HCT116 (cell line): ENCODE results near the gene DOCK3. TPM values are rescaled to one million over a fixed set of nuclear protein-coding genes. Genes with fewer than 3 reads are reported as not detected.

Source experiments
- ATAC-seq: fragments of 200-7000 bp; cut with Tn5 transposase; 2 replicates; pipeline ENCODE4 v1.9.1; 2020; ENCODE audit warnings: mild to moderate bottlenecking, moderate library complexity
- BruUV-seq: library from RNA; stranded (reverse); fragments of 400-500 nt; replicated peaks from 2 replicates; lab custom pipeline; 2021; lab: Mats Ljungman, UMichigan
- CTCF ChIA-PET: fragments of 300-600 bp; sonication (Branson Sonifier 250); formaldehyde crosslinking; loops from one replicate; lab custom pipeline; 2021; ENCODE audit warnings: antibody characterized with exemption; lab: Charles Lee
- POLR2A ChIA-PET: fragments of 300-600, 350-600 bp; sonication (Branson Sonifier 250); formaldehyde crosslinking; loops from one replicate; lab custom pipeline; 2021; ENCODE audit warnings: antibody characterized with exemption; lab: Charles Lee
- RAD21 ChIA-PET, 2 experiments: fragments of 300-600 bp; sonication (Branson Sonifier 250); formaldehyde crosslinking; loops; one replicate each; lab custom pipeline; 2023; ENCODE audit warnings: low total read pairs in 2 of 2; ENCODE audit not compliant: uncharacterized antibody in 2 of 2, unreplicated experiment in 2 of 2, low non-redundant PET in 1 of 2; lab: Charles Lee
- DNase-seq: peaks from one replicate; pipeline ENCODE4 v3.0.0-alpha.2; 2010; ENCODE audit warnings: low read depth, low spot score
- H2AFZ ChIP-seq: fragments of 200-600 bp; shearing (Covaris generic), sonication (generic); 2 replicates; pipeline ENCODE4 v1.6.1; 2017; ENCODE audit warnings: low read depth, mixed run types, mixed read lengths, antibody characterized with exemption, low read length; ENCODE audit not compliant: poor library complexity, severe bottlenecking
- H3K27ac ChIP-seq: 2 replicates; pipeline ENCODE4 v1.5.1; 2012; ENCODE audit warnings: low read depth, low read length
- H3K27me3 ChIP-seq: fragments of 200-600 bp; sonication (generic); 2 replicates; pipeline ENCODE4 v1.6.1; 2016; ENCODE audit warnings: mixed run types, low read length, mixed read lengths; ENCODE audit not compliant: insufficient read depth
- H3K36me3 ChIP-seq, 2 experiments: fragments of 200-500 bp in 1 of 2; fragments of 200-600 bp in 1 of 2; sonication (Bioruptor generic) in 1 of 2; sonication (generic) in 1 of 2; 2 replicates each; pipeline versions ENCODE4 v1.5.1 to v1.6.1; 2014 to 2016; ENCODE audit warnings: low read length in 2 of 2, inconsistent platforms in 1 of 2, mixed read lengths in 1 of 2, mixed run types in 1 of 2; ENCODE audit not compliant: insufficient read depth in 2 of 2, control insufficient read depth in 1 of 2
- H3K4me1 ChIP-seq, 2 experiments: fragments of 200-600 bp in 1 of 2; sonication (generic) in 1 of 2; 2 replicates each; pipeline versions ENCODE4 v1.5.1 to v1.6.1; 2012 to 2017; ENCODE audit warnings: low read length in 2 of 2, inconsistent platforms in 1 of 2, mild to moderate bottlenecking in 1 of 2, mixed read lengths in 1 of 2, mixed run types in 1 of 2, moderate library complexity in 1 of 2; ENCODE audit not compliant: insufficient read depth in 2 of 2, control insufficient read depth in 1 of 2
- H3K4me2 ChIP-seq: fragments of 200-600 bp; sonication (generic); 2 replicates; pipeline ENCODE4 v1.6.1; 2017; ENCODE audit warnings: mixed run types, low read length, mixed read lengths
- H3K4me3 ChIP-seq, 2 experiments: fragments of 200-600 bp in 1 of 2; sonication (generic) in 1 of 2; replicated peaks in 1 of 2; 2 replicates each; pipeline ENCODE4 v1.5.1; 2011 to 2016; ENCODE audit warnings: low read length in 2 of 2, control low read depth in 1 of 2, low read depth in 1 of 2, mild to moderate bottlenecking in 1 of 2, mixed read lengths in 1 of 2, mixed run types in 1 of 2
- H3K79me2 ChIP-seq: fragments of 200-600 bp; sonication (generic); 2 replicates; pipeline ENCODE4 v1.6.1; 2017; ENCODE audit warnings: mild to moderate bottlenecking, mixed run types, low read length, moderate library complexity, mixed read lengths; ENCODE audit not compliant: insufficient read depth
- H3K9ac ChIP-seq: fragments of 200-600 bp; sonication (generic); 2 replicates; pipeline ENCODE4 v1.6.1; 2016; ENCODE audit warnings: low read length, mixed read lengths
- H3K9me2 ChIP-seq: fragments of 200-600 bp; sonication (generic), shearing (Covaris generic); 2 replicates; pipeline ENCODE4 v1.6.1; 2017; ENCODE audit warnings: mixed run types, mild to moderate bottlenecking, moderate library complexity; ENCODE audit not compliant: insufficient read depth
- H3K9me3 ChIP-seq, 2 experiments: fragments of 200-500 bp in 1 of 2; fragments of 200-600 bp in 1 of 2; sonication (Bioruptor generic) in 1 of 2; sonication (generic) in 1 of 2; 2 replicates each; pipeline ENCODE4 v1.6.1; 2014 to 2017; ENCODE audit warnings: low read length in 2 of 2, mixed read lengths in 2 of 2, inconsistent platforms in 1 of 2, low read depth in 1 of 2, mild to moderate bottlenecking in 1 of 2, mixed run types in 1 of 2, moderate library complexity in 1 of 2; ENCODE audit not compliant: control insufficient read depth in 1 of 2, insufficient read depth in 1 of 2
- H4K20me1 ChIP-seq: fragments of 200-600 bp; sonication (generic), shearing (Covaris generic); 2 replicates; pipeline ENCODE4 v1.6.1; 2017; ENCODE audit warnings: mixed run types, mild to moderate bottlenecking, moderate library complexity; ENCODE audit not compliant: insufficient read depth
- CTCF ChIP-seq, 3 experiments: fragments of 200-600 bp in 1 of 3; sonication (generic) in 1 of 3; IDR thresholded peaks in 2 of 3; conservative IDR thresholded peaks in 1 of 3; 2 replicates each; pipeline ENCODE4 v1.5.1; 2012 to 2017; ENCODE audit warnings: low read depth in 2 of 3, low read length in 2 of 3, antibody characterized with exemption in 1 of 3, borderline replicate concordance in 1 of 3, control low read depth in 1 of 3, mild to moderate bottlenecking in 1 of 3, mixed read lengths in 1 of 3, mixed run types in 1 of 3, moderate library complexity in 1 of 3; ENCODE audit not compliant: insufficient read depth in 1 of 3
- EGR1 ChIP-seq: IDR thresholded peaks from 2 replicates; pipeline ENCODE4 v1.6.1; 2012; ENCODE audit warnings: low read depth
- ELF1 ChIP-seq: IDR thresholded peaks from 2 replicates; pipeline ENCODE4 v1.6.1; 2012; ENCODE audit warnings: low read depth, borderline replicate concordance
- RAD21 ChIP-seq: IDR thresholded peaks from 2 replicates; pipeline ENCODE4 v1.6.1; 2012; ENCODE audit warnings: low read depth, mild to moderate bottlenecking
- REST ChIP-seq: IDR thresholded peaks from 2 replicates; pipeline ENCODE4 v1.6.1; 2012; ENCODE audit warnings: low read depth
- SIN3A ChIP-seq: IDR thresholded peaks from 2 replicates; pipeline ENCODE4 v1.6.1; 2012; ENCODE audit warnings: low read depth
- YY1 ChIP-seq: IDR thresholded peaks from 2 replicates; pipeline ENCODE4 v1.6.1; 2011; ENCODE audit warnings: low read length, low read depth, moderate library complexity, mild to moderate bottlenecking; ENCODE audit not compliant: insufficient replicate concordance; ENCODE audit errors: extremely low read depth
- ZNF274 ChIP-seq: fragments of 200-500 bp; sonication (Bioruptor generic); IDR thresholded peaks from 2 replicates; pipeline ENCODE4 v1.6.1; 2014; ENCODE audit warnings: mild to moderate bottlenecking, low read depth, low read length, inconsistent platforms
- intact Hi-C: fragments of 100-400 bp; cut with micrococcal nuclease; formaldehyde crosslinking; loops from 2 replicates; pipeline ENCODE4 v1.10.0; 2022
- total RNA-seq: library from RNA; stranded (reverse); gene quantifications from one replicate; pipeline ENCODE4 v1.2.1, GENCODE V29; 2021; ENCODE audit not compliant: unreplicated experiment
- TF ChIP-seq, protein P1 (sequence below): IDR thresholded peaks from 2 replicates; pipeline ENCODE4 v1.6.1; 2011; ENCODE audit warnings: mild to moderate bottlenecking, low read length, moderate library complexity; ENCODE audit not compliant: insufficient replicate concordance; ENCODE audit errors: extremely low read depth
- TF ChIP-seq, protein P2 (sequence below): IDR thresholded peaks from 2 replicates; pipeline ENCODE4 v1.6.1; 2012

The DOCK3 gene
- total RNA-seq, 1 experiment from 2014 or later = 4.2 TPM

DNA sequence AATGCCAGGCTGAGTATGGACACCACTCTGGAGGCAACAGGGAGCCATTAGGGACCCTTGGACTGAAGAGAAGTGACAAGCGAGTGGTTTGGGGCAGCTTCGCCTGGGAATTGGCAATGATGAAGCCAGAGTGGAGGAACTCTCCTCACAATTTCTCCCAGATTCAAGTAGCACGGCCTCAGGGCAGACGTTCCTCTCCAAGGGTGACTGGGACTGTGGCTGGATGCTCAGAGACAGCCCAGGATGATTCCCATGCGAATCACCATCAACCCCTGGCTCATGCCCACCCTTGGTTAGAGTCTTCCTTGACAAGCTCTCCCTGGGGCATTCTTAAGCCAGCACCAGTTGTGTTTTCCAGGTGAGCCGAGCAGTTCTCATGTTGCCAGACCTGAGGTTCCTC is 16.3 kb upstream of the DOCK3 start (continued):
- TF ChIP-seq REST = no peak
- TF ChIP-seq, protein P1, sequence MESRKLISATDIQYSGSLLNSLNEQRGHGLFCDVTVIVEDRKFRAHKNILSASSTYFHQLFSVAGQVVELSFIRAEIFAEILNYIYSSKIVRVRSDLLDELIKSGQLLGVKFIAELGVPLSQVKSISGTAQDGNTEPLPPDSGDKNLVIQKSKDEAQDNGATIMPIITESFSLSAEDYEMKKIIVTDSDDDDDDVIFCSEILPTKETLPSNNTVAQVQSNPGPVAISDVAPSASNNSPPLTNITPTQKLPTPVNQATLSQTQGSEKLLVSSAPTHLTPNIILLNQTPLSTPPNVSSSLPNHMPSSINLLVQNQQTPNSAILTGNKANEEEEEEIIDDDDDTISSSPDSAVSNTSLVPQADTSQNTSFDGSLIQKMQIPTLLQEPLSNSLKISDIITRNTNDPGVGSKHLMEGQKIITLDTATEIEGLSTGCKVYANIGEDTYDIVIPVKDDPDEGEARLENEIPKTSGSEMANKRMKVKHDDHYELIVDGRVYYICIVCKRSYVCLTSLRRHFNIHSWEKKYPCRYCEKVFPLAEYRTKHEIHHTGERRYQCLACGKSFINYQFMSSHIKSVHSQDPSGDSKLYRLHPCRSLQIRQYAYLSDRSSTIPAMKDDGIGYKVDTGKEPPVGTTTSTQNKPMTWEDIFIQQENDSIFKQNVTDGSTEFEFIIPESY = no peak
- TF ChIP-seq EGR1 = no peak
- TF ChIP-seq ELF1 = no peak
- TF ChIP-seq, protein P2, sequence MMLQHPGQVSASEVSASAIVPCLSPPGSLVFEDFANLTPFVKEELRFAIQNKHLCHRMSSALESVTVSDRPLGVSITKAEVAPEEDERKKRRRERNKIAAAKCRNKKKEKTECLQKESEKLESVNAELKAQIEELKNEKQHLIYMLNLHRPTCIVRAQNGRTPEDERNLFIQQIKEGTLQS = no peak
- TF ChIP-seq, all 23 proteins: peak for 0

GRCh38 chr3:50658831-50659230 is 15.9 kb upstream of the DOCK3 start:
- intact Hi-C loops = no loop called here
- H3K9me3 ChIP-seq = no peaks in the 10 kb centered on the region
- H3K4me1 ChIP-seq = peaks cover 12 to 32% of the 10 kb centered on the region in 2 experiments
- H3K4me3 ChIP-seq = no peak overlapping the region
- BruUV-seq = no TSS peak
- TF ChIP-seq, protein P1 = no peak
- TF ChIP-seq ZNF274 (no peak), YY1 (no peak), RAD21 (no peak), ELF1 (no peak), CTCF (IDR thresholded peaks at IDR 0.05 in 2 of 3, conservative IDR thresholded peaks at IDR 0.05 in 1 of 3; ENCODE audit: borderline replicate concordance in 1 of 3, insufficient read depth in 1 of 3, low read depth in 2 of 3, low read length in 2 of 3) (no peak), SIN3A (no peak)
- ChIA-PET CTCF (no interaction called here), RAD21 (no interaction called here), POLR2A (interaction anchor here (0.6 kb wide), 1 partner anchor 11 kb away, joined by 4 read pairs; no protein-coding TSS in a partner anchor)
- H4K20me1 ChIP-seq = no peaks in the 10 kb centered on the region
- no peak for ATAC-seq
- no peak for DNase-seq
- H3K36me3 ChIP-seq = no peaks in the 10 kb centered on the region
- no peak overlapping the region for H3K9ac ChIP-seq
- no peak overlapping the region for H3K4me2 ChIP-seq
- no peak overlapping the region for H2AFZ ChIP-seq
- no peaks in the 10 kb centered on the region for H3K79me2 ChIP-seq
- no peaks in the 10 kb centered on the region for H3K9me2 ChIP-seq
- no peak overlapping the region for H3K27ac ChIP-seq
- no peaks in the 10 kb centered on the region for H3K27me3 ChIP-seq
